Measurements from ENCODE around the gene DCLK2.

DNA sequence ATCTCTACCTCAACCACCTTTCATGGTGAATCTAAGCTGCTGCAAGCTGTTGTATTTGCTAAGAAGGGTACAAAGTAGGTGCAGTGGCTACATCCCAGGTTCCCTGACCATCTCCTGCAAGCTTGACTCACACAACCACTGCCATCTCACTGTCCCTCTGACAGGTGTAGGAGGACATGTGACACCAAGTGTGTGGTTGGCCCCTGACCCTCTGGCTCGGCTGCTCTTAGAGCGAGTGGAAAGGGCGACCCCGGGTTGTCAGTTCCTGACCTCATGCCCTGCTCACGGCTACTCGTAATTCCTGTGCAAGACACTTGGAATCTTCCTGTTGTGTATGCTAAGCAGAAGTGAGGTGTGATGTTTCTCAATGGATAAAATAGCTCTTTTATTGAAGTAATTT is 184.4 kb downstream of the DCLK2 start:
- TF ChIP-seq POLR2AphosphoS5 (IDR thresholded peaks at IDR 0.05), result no peak
- TF ChIP-seq, protein P1, sequence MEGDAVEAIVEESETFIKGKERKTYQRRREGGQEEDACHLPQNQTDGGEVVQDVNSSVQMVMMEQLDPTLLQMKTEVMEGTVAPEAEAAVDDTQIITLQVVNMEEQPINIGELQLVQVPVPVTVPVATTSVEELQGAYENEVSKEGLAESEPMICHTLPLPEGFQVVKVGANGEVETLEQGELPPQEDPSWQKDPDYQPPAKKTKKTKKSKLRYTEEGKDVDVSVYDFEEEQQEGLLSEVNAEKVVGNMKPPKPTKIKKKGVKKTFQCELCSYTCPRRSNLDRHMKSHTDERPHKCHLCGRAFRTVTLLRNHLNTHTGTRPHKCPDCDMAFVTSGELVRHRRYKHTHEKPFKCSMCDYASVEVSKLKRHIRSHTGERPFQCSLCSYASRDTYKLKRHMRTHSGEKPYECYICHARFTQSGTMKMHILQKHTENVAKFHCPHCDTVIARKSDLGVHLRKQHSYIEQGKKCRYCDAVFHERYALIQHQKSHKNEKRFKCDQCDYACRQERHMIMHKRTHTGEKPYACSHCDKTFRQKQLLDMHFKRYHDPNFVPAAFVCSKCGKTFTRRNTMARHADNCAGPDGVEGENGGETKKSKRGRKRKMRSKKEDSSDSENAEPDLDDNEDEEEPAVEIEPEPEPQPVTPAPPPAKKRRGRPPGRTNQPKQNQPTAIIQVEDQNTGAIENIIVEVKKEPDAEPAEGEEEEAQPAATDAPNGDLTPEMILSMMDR (IDR thresholded peaks at IDR 0.05; ENCODE audit: poor library complexity, severe bottlenecking), result no peak
